K562 (cell line): ENCODE measurements around the gene ZNF853. TPM values are rescaled to one million over a fixed set of nuclear protein-coding genes. Genes with fewer than 3 reads are reported as not detected.

Experiments
- ASH1L ChIP-seq: fragments of 450-650 bp; IDR thresholded peaks from 2 replicates; pipeline ENCODE4 v1.6.1; 2018; ENCODE audit warnings: borderline replicate concordance, mild to moderate bottlenecking, low read depth; ENCODE audit not compliant: partially characterized antibody
- BHLHE40 ChIP-seq: IDR thresholded peaks from 2 replicates; pipeline ENCODE4 v1.6.1; 2011; ENCODE audit warnings: low read length, improper control_type of control experiment
- CHD1 ChIP-seq: fragments of 200-600 bp; sonication (generic); IDR thresholded peaks from one replicate; pipeline ENCODE4 v1.6.1; 2012; ENCODE audit warnings: mild to moderate bottlenecking, moderate library complexity, low read length, inconsistent platforms
- CHD4 ChIP-seq: fragments of 200-600 bp; sonication (generic); IDR thresholded peaks from 3 replicates; pipeline ENCODE4 v1.6.1; 2012; ENCODE audit warnings: low read depth, mild to moderate bottlenecking, mixed read lengths, low read length, inconsistent platforms; ENCODE audit not compliant: insufficient read depth, insufficient replicate concordance, poor library complexity, severe bottlenecking
- FOXM1 ChIP-seq, 2 experiments: fragments of 450-650 bp in 1 of 2; sonication (generic) in 1 of 2; formaldehyde crosslinking in 1 of 2; IDR thresholded peaks; 2 replicates each; pipeline versions ENCODE4 v1.6.1 to v1.9.0; 2017 to 2022; ENCODE audit warnings: low read depth in 2 of 2, mild to moderate bottlenecking in 2 of 2, missing genetic modification reagents in 1 of 2, moderate library complexity in 1 of 2
- ILF3 ChIP-seq: fragments of 450-650 bp; IDR thresholded peaks from 2 replicates; pipeline ENCODE4 v1.6.1; 2018; ENCODE audit warnings: antibody characterized with exemption, mild to moderate bottlenecking, moderate library complexity, borderline replicate concordance
- JUND ChIP-seq, 2 experiments: IDR thresholded peaks; 2 replicates in 1 of 2; 3 replicates in 1 of 2; pipeline ENCODE4 v1.6.1; 2011; ENCODE audit warnings: borderline replicate concordance in 2 of 2, low read depth in 2 of 2, low read length in 2 of 2, improper control_type of control experiment in 1 of 2, missing biosample characterization in 1 of 2, missing genetic modification characterization in 1 of 2, missing genetic modification reagents in 1 of 2
- MTA3 ChIP-seq: fragments of 450-650 bp; formaldehyde crosslinking; IDR thresholded peaks from 2 replicates; pipeline ENCODE4 v1.6.1; 2017; ENCODE audit warnings: mild to moderate bottlenecking, borderline replicate concordance
- NFRKB ChIP-seq: fragments of 450-650 bp; IDR thresholded peaks from 2 replicates; pipeline ENCODE4 v1.6.1; 2016; ENCODE audit warnings: low read depth
- SMAD3 ChIP-seq: fragments of 450-650 bp; formaldehyde crosslinking; conservative IDR thresholded peaks from 2 replicates; pipeline ENCODE4 v1.4.0; 2020; ENCODE audit warnings: mild to moderate bottlenecking
- SPI1 ChIP-seq: IDR thresholded peaks from 2 replicates; pipeline ENCODE4 v1.6.1; 2011; ENCODE audit warnings: low read depth, low read length, control low read depth, borderline replicate concordance
- TAF1 ChIP-seq: IDR thresholded peaks from 2 replicates; pipeline ENCODE4 v1.6.1; 2011; ENCODE audit warnings: mild to moderate bottlenecking, low read length, moderate library complexity; ENCODE audit not compliant: insufficient read depth, control insufficient read depth, severe bottlenecking; ENCODE audit errors: extremely low read depth
- TBL1XR1 ChIP-seq, 2 experiments: IDR thresholded peaks; 2 replicates each; pipeline ENCODE4 v1.6.1; 2012; ENCODE audit warnings: improper control_type of control experiment in 2 of 2, low read length in 2 of 2, mild to moderate bottlenecking in 1 of 2
- TFAP4 ChIP-seq: sonication (generic); formaldehyde crosslinking; IDR thresholded peaks from 2 replicates; pipeline ENCODE4 v1.8.0; 2022; ENCODE audit warnings: missing genetic modification reagents, mild to moderate bottlenecking, moderate library complexity, borderline replicate concordance
- TOE1 ChIP-seq, 2 experiments: fragments of 450-650 bp in 1 of 2; sonication (generic) in 1 of 2; formaldehyde crosslinking in 1 of 2; IDR thresholded peaks; 2 replicates each; pipeline versions ENCODE4 v1.7.1 to v1.8.0; 2016 to 2022; ENCODE audit warnings: borderline replicate concordance in 2 of 2, mild to moderate bottlenecking in 2 of 2, antibody characterized with exemption in 1 of 2, inconsistent platforms in 1 of 2, low read depth in 1 of 2, missing genetic modification reagents in 1 of 2, moderate library complexity in 1 of 2
- ZFPM2 ChIP-seq: fragments of 250-450 bp; sonication (Bioruptor Pico); IDR thresholded peaks from 2 replicates; pipeline ENCODE4 v1.5.1; 2022; ENCODE audit warnings: mild to moderate bottlenecking
- ZNF184 ChIP-seq: sonication (generic); formaldehyde crosslinking; IDR thresholded peaks from 2 replicates; pipeline ENCODE4 v1.5.0; 2020; ENCODE audit warnings: missing genetic modification reagents
- polyA plus RNA-seq, 8 experiments: library from polyadenylated mRNA; depleted of rRNA in 4 of 8; stranded (reverse) in 5 of 8; unstranded in 3 of 8; fragments of >200 nt; fragmentation: Nextera tagmentation in 2 of 8; fragmentation: Illumina TruSeq in 1 of 8; extraction: Ambion mirVana in 2 of 8; extraction: Trizol in 1 of 8; gene quantifications; 2 replicates each; pipeline versions ENCODE4 v1.2.1 to v1.2.3, GENCODE V29; 2011 to 2014; ENCODE audit warnings: inconsistent platforms in 1 of 8, missing spikeins in 1 of 8
- total RNA-seq, 7 experiments: library from RNA; depleted of rRNA in 6 of 7; stranded (reverse); fragments of >200 nt in 6 of 7; fragmentation: Illumina TruSeq in 2 of 7; extraction: Trizol in 2 of 7; gene quantifications; 2 replicates each; pipeline versions ENCODE4 v1.2.1 to v1.2.3, GENCODE V29; 2011 to 2021; ENCODE audit warnings: low replicate concordance in 1 of 7
- TF ChIP-seq, protein P1 (sequence below): fragments of 250-450 bp; sonication (Bioruptor Pico); IDR thresholded peaks from 2 replicates; pipeline ENCODE4 v1.5.0; 2020; ENCODE audit warnings: mild to moderate bottlenecking
- TF ChIP-seq, protein P2 (sequence below): fragments of 200-800 bp; sonication (Bioruptor generic); IDR thresholded peaks from 2 replicates; pipeline ENCODE4 v1.6.1; 2017; ENCODE audit warnings: missing genetic modification characterization, missing compliant biosample characterization

The ZNF853 gene
- total and polyA plus RNA-seq, 9 of the 15 experiments (the other 6 are each of a cell fraction or from before 2014, with no cell fraction given): 0.03 TPM; not detected in 8

- TF ChIP-seq TFAP4 (CRISPR knock-in tag): 0 out of 2 replicates have a peak, but pooled peaks have one; percentile 29
- TF ChIP-seq ZNF184: no peak
- no peak for TF ChIP-seq ASH1L
- no peak for TF ChIP-seq FOXM1 (IDR thresholded peaks at IDR 0.05; ENCODE audit: low read depth)
- TF ChIP-seq FOXM1 (CRISPR knock-in tag; IDR thresholded peaks at IDR 0.05; ENCODE audit: low read depth): 0 out of 2 replicates have a peak, but pooled peaks have one; percentile 38
- no peak for TF ChIP-seq ILF3
- peak; percentile 24; the same call in 1 of the 2 replicates for TF ChIP-seq TOE1 (IDR thresholded peaks at IDR 0.05; ENCODE audit: borderline replicate concordance)
- TF ChIP-seq TOE1 (CRISPR knock-in tag; IDR thresholded peaks at IDR 0.05; ENCODE audit: borderline replicate concordance, low read depth): no peak
- no peak for TF ChIP-seq SMAD3 (CRISPR knock-in tag)
- TF ChIP-seq NFRKB: no peak
- TF ChIP-seq MTA3: peak; percentile 54
- peak; percentile 50; the same call in 1 of the 2 replicates for TF ChIP-seq JUND (IDR thresholded peaks at IDR 0.05; ENCODE audit: borderline replicate concordance, low read depth, low read length)
- TF ChIP-seq JUND (tag; IDR thresholded peaks at IDR 0.05; ENCODE audit: borderline replicate concordance, low read depth, low read length): no peak
- peak; percentile 84 for TF ChIP-seq SPI1
- no peak for TF ChIP-seq CHD4
- TF ChIP-seq TAF1: peak; percentile 52
- TF ChIP-seq TBL1XR1 (IDR thresholded peaks at IDR 0.05; ENCODE audit: low read length in 2 of 2): peak in 1 of 2 experiments; percentile 22; a peak in 1 of 4 replicates
- TF ChIP-seq ZFPM2 (CRISPR knock-in tag): no peak
- TF ChIP-seq, protein P1, sequence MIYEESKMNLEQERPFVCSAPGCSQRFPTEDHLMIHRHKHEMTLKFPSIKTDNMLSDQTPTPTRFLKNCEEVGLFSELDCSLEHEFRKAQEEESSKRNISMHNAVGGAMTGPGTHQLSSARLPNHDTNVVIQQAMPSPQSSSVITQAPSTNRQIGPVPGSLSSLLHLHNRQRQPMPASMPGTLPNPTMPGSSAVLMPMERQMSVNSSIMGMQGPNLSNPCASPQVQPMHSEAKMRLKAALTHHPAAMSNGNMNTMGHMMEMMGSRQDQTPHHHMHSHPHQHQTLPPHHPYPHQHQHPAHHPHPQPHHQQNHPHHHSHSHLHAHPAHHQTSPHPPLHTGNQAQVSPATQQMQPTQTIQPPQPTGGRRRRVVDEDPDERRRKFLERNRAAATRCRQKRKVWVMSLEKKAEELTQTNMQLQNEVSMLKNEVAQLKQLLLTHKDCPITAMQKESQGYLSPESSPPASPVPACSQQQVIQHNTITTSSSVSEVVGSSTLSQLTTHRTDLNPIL (CRISPR knock-in tag): no peak
- peak; percentile 58 for TF ChIP-seq BHLHE40
- TF ChIP-seq, protein P2, sequence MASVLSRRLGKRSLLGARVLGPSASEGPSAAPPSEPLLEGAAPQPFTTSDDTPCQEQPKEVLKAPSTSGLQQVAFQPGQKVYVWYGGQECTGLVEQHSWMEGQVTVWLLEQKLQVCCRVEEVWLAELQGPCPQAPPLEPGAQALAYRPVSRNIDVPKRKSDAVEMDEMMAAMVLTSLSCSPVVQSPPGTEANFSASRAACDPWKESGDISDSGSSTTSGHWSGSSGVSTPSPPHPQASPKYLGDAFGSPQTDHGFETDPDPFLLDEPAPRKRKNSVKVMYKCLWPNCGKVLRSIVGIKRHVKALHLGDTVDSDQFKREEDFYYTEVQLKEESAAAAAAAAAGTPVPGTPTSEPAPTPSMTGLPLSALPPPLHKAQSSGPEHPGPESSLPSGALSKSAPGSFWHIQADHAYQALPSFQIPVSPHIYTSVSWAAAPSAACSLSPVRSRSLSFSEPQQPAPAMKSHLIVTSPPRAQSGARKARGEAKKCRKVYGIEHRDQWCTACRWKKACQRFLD (CRISPR knock-in tag): peak; percentile 62; the same call in 1 of the 2 replicates
- peak; percentile 48 for TF ChIP-seq CHD1
Measured at GRCh38 chr7:6637544-6638229, 22.3 kb downstream of the ZNF853 start (continued).
